ENCODE data around the gene PRR20G. TPM values are rescaled to one million over a fixed set of nuclear protein-coding genes. Genes with fewer than 3 reads are reported as not detected.

The PRR20G gene
- total and polyA plus RNA-seq, 10 of the 15 experiments (the other 5 are each of a cell fraction or from before 2014, with no cell fraction given), result not detected

GRCh38 chr3:127238602-127239001 is 49.2 kb downstream of the PRR20G start:
- no peaks in the 10 kb centered on the region; the same call in 2 of the 3 replicates for H3K9me3 ChIP-seq (replicated peaks; ENCODE audit: control insufficient read depth, insufficient read depth, low read length)
- ATAC-seq, result no peak
- FAIRE-seq, result no peak
- ChIA-PET SMC1A (ENCODE audit: uncharacterized antibody, unreplicated experiment) (interaction anchor here (1.1 to 1.2 kb wide), 2 partner anchors 14 to 40 kb away, joined by 3 read pairs; no protein-coding TSS in a partner anchor), POLR2A (no interaction called here), CTCF (interaction anchor here (1.9 kb wide), 1 partner anchor 10 kb away, joined by 5 read pairs; no protein-coding TSS in a partner anchor), RAD21 (ENCODE audit: unreplicated experiment) (no interaction called here)
- intact Hi-C loops (cut with micrococcal nuclease; ENCODE audit: unreplicated experiment) (no loop called here), in situ Hi-C loops (cut with MboI) (no loop called here)
- WGBS (ENCODE audit: insufficient coverage, insufficient replicate concordance, low lambda C conversion rate, missing lambda C conversion rate), result 5% methylated on average over 2 of the region's 2 CpGs
- H3K9ac ChIP-seq (ENCODE audit: control insufficient read depth, insufficient read depth, low read length), result no peak overlapping the region
- no peaks in the 10 kb centered on the region for H3K79me2 ChIP-seq (ENCODE audit: control insufficient read depth, insufficient read depth, low read length)
- no peak for DNase-seq (ENCODE audit: low read depth, low spot score)
- no peaks in the 10 kb centered on the region for H4K20me1 ChIP-seq (ENCODE audit: control insufficient read depth, insufficient read depth)
- H3K4me1 ChIP-seq (ENCODE audit: control insufficient read depth, insufficient read depth, low read length), result no peaks in the 10 kb centered on the region
- no peaks in the 10 kb centered on the region for H3K27me3 ChIP-seq (replicated peaks in 1 of 2; ENCODE audit: control insufficient read depth in 2 of 2, insufficient read depth in 2 of 2, low read length in 1 of 2)
- H3K36me3 ChIP-seq (ENCODE audit: control insufficient read depth in 2 of 2, insufficient read depth in 2 of 2, low read length in 1 of 2), result no peaks in the 10 kb centered on the region
- no peak overlapping the region for H3K27ac ChIP-seq (ENCODE audit: control insufficient read depth, insufficient read depth)
- no peak overlapping the region for H3K4me3 ChIP-seq
- TF ChIP-seq CHD1 (IDR thresholded peaks at IDR 0.05; ENCODE audit: low read depth, low read length) (no peak), SMAD1 (IDR thresholded peaks at IDR 0.05; ENCODE audit: low read depth, partially characterized antibody) (no peak), SREBF2 (IDR thresholded peaks at IDR 0.05; ENCODE audit: low read length) (no peak), NBN (IDR thresholded peaks at IDR 0.05) (no peak), ETV6 (conservative IDR thresholded peaks at IDR 0.05 in 1 of 2, IDR thresholded peaks at IDR 0.05 in 1 of 2; ENCODE audit: borderline replicate concordance in 1 of 2, low read depth in 1 of 2) (no peak), IKZF2 (IDR thresholded peaks at IDR 0.05) (no peak), USF2 (IDR thresholded peaks at IDR 0.05; ENCODE audit: borderline replicate concordance, low read depth, low read length) (no peak), ZZZ3 (IDR thresholded peaks at IDR 0.05; ENCODE audit: control insufficient read depth, insufficient read length, low read depth) (no peak), MAX (IDR thresholded peaks at IDR 0.05; ENCODE audit: low read depth, low read length) (no peak), ZNF207 (IDR thresholded peaks at IDR 0.05; ENCODE audit: borderline replicate concordance) (no peak), GATAD2B (conservative IDR thresholded peaks at IDR 0.05; ENCODE audit: low read depth) (no peak), CUX1 (IDR thresholded peaks at IDR 0.05; ENCODE audit: insufficient replicate concordance, low read depth, low read length) (no peak)
- H3K4me2 ChIP-seq (ENCODE audit: control insufficient read depth, insufficient read depth), result no peak overlapping the region
- H2AFZ ChIP-seq (ENCODE audit: control insufficient read depth, low read depth, low read length), result no peak overlapping the region
- no TSS peak for BruUV-seq (replicated peaks)
